KMS-11 (cell line): ENCODE measurements around the gene CAMTA1.
A peak's percentile ranks its signal among the peaks of the same experiment; 100 is the strongest.

ENCODE experiments used
- H2AFZ ChIP-seq: fragments of 200-600 bp; sonication (generic); 2 replicates; pipeline ENCODE4 v1.6.1; 2016; ENCODE audit warnings: antibody characterized with exemption, mixed run types, low read depth
- H3K27ac ChIP-seq: fragments of 200-600 bp; sonication (generic); 2 replicates; pipeline ENCODE4 v1.6.1; 2016; ENCODE audit warnings: mild to moderate bottlenecking, mixed run types
- H3K27me3 ChIP-seq: fragments of 200-600 bp; sonication (generic); 2 replicates; pipeline ENCODE4 v1.6.1; 2017; ENCODE audit warnings: mild to moderate bottlenecking, low read depth, mixed run types, moderate library complexity; ENCODE audit not compliant: insufficient read depth
- H3K36me3 ChIP-seq: fragments of 200-600 bp; sonication (generic); 2 replicates; pipeline ENCODE4 v1.6.1; 2017; ENCODE audit warnings: mild to moderate bottlenecking, mixed run types; ENCODE audit not compliant: insufficient read depth
- H3K4me1 ChIP-seq: fragments of 200-600 bp; sonication (generic); 2 replicates; pipeline ENCODE4 v1.6.1; 2016; ENCODE audit warnings: mild to moderate bottlenecking, low read depth, mixed run types; ENCODE audit not compliant: poor library complexity, severe bottlenecking
- H3K4me2 ChIP-seq: fragments of 200-600 bp; sonication (generic); 2 replicates; pipeline ENCODE4 v1.7.0; 2016; ENCODE audit warnings: mild to moderate bottlenecking, mixed run types
- H3K4me3 ChIP-seq: fragments of 200-600 bp; sonication (generic); IDR thresholded peaks from 2 replicates; pipeline ENCODE4 v1.6.1; 2017; ENCODE audit warnings: low read depth, low read length, mixed read lengths; ENCODE audit not compliant: insufficient read depth
- H3K79me2 ChIP-seq: fragments of 200-600 bp; sonication (generic); 2 replicates; pipeline ENCODE4 v1.6.1; 2016; ENCODE audit warnings: low read depth, mixed run types; ENCODE audit not compliant: insufficient read depth
- H3K9ac ChIP-seq: fragments of 200-600 bp; sonication (generic); 2 replicates; pipeline ENCODE4 v1.6.1; 2016; ENCODE audit warnings: mild to moderate bottlenecking, mixed run types
- H4K20me1 ChIP-seq: fragments of 200-600 bp; sonication (generic); 2 replicates; pipeline ENCODE4 v1.6.1; 2016; ENCODE audit warnings: mild to moderate bottlenecking, mixed run types; ENCODE audit not compliant: insufficient read depth
- TF ChIP-seq, protein P1 (sequence below): fragments of 200-600 bp; sonication (generic); conservative IDR thresholded peaks from 2 replicates; pipeline ENCODE4 v1.6.1; 2017; ENCODE audit warnings: low read depth, mild to moderate bottlenecking, antibody characterized with exemption, low read length, moderate library complexity, mixed read lengths

Gene CAMTA1

DNA sequence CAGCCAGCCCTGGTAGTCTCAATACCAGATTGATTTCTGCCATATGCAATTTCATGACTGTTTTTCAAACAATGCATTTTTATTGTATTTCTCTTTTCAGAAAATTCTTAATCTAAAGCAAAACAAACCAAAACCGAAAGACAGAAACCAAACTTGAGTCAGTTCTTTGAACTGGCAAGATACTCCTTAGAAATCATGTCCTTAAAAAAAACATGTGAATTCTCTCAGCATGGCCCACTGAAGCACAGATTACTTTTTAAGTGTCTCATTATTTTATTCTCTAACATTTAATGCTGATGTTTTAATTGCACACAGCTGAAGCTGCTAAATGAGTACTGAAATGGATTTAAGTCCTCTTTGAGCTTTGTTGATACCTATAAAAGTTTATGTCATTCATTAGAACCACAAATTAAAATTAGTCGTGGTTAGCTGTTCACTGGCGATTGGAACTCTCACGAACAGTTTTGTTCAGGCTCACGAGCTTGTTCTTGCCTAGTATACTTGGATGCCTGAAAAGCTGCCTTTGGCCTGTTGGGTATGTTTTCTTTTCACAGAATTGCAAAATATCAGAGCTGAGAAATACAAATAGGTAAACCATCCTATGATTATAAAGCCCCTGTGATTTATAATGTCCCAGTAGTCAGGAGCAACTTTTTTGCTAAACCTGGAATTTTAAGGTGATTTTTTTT is 87.5 kb downstream of the CAMTA1 start:
- Histone ChIP-seq H3K9ac (peak overlapping the region; percentile 22; the same call in 1 of the 2 replicates), H3K36me3 (no peaks in the 10 kb centered on the region), H3K4me3 (peak overlapping the region; percentile 82), H3K27ac (peak overlapping the region; percentile 67), H3K27me3 (no peaks in the 10 kb centered on the region), H4K20me1 (no peaks in the 10 kb centered on the region), H3K4me1 (peaks cover 67% of the 10 kb centered on the region), H2AFZ (no peak overlapping the region), H3K79me2 (peaks cover 10% of the 10 kb centered on the region; the same call in 1 of the 2 replicates), H3K4me2 (peak overlapping the region; percentile 87)
- TF ChIP-seq, protein P1, sequence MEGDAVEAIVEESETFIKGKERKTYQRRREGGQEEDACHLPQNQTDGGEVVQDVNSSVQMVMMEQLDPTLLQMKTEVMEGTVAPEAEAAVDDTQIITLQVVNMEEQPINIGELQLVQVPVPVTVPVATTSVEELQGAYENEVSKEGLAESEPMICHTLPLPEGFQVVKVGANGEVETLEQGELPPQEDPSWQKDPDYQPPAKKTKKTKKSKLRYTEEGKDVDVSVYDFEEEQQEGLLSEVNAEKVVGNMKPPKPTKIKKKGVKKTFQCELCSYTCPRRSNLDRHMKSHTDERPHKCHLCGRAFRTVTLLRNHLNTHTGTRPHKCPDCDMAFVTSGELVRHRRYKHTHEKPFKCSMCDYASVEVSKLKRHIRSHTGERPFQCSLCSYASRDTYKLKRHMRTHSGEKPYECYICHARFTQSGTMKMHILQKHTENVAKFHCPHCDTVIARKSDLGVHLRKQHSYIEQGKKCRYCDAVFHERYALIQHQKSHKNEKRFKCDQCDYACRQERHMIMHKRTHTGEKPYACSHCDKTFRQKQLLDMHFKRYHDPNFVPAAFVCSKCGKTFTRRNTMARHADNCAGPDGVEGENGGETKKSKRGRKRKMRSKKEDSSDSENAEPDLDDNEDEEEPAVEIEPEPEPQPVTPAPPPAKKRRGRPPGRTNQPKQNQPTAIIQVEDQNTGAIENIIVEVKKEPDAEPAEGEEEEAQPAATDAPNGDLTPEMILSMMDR, result no peak

DNA sequence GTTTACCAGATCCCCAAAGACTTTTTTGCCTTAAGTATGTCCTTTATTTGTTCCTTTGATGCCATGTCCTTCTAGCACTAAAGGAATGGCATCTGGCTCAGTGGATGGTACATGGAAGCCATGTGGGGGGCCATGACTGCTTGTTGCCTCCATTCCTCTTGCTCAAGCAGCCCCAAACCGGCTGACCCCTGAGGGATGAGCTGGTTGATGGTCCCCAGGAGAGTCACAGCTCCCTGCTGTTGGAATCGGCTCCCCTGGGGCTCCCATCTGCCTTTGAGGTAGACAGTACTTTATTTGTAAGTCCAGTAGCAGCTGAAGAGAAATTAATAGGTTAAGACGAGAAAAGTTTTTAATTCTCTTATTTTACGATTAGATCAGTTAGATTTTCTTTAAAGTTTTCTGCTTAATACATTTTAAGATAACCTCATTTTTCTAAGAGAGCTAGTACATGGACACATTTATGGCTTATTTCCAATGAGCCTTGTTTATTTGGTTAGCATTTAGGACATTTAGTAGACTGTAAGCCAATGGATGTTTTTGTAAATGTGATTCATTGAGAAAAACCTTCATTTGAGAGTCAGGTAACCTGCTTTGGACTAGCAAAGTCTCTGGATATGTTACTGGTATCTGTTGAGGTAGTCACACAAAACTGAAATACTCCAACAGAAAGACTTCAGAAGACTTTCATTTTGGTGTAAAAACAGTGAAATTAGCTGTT is 88.2 kb downstream of the CAMTA1 start:
- H3K4me2 ChIP-seq, result peak overlapping the region; percentile 87

DNA sequence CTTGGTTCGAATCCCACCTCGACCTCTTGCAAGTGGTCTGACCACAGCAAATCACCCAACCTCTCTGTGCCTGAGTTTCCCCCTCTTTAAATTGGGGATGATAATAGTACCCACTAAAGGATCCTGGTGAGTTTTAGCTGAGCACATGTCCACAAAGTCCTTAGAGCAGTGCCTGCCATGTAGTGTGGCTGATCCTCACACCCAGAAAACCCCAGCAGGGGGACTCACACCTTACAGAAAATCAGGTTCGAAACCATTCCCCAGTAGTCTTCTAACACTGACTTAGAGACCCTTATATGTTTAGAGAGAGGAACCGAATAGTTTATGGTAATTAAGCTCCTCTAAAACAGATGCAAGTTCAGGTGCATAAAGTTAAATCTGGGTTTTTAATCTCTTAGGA is 89.0 kb downstream of the CAMTA1 start:
- H3K27me3 ChIP-seq, result no peaks in the 10 kb centered on the region
- H3K4me2 ChIP-seq, result no peak overlapping the region
- H3K79me2 ChIP-seq, result peaks cover 10% of the 10 kb centered on the region; the same call in 1 of the 2 replicates
- TF ChIP-seq, protein P1, result no peak
- H3K9ac ChIP-seq, result no peak overlapping the region
- H3K4me1 ChIP-seq, result peaks cover 51% of the 10 kb centered on the region
- H4K20me1 ChIP-seq, result no peaks in the 10 kb centered on the region
- no peaks in the 10 kb centered on the region for H3K36me3 ChIP-seq
- H3K27ac ChIP-seq, result no peak overlapping the region
- H3K4me3 ChIP-seq, result no peak overlapping the region
- no peak overlapping the region for H2AFZ ChIP-seq

More for the DNA sequence above, 88.2 kb downstream of the CAMTA1 start:
- H4K20me1 ChIP-seq, result no peaks in the 10 kb centered on the region
- no peak overlapping the region for H3K9ac ChIP-seq
- no peaks in the 10 kb centered on the region for H3K36me3 ChIP-seq
- peak overlapping the region; percentile 67; the same call in 1 of the 2 replicates for H3K27ac ChIP-seq
- peak overlapping the region; percentile 82 for H3K4me3 ChIP-seq
- H3K27me3 ChIP-seq, result no peaks in the 10 kb centered on the region
- no peak overlapping the region for H2AFZ ChIP-seq
- H3K79me2 ChIP-seq, result peaks cover 10% of the 10 kb centered on the region; the same call in 1 of the 2 replicates
- peaks cover 60% of the 10 kb centered on the region for H3K4me1 ChIP-seq
- TF ChIP-seq, protein P1, result no peak

DNA sequence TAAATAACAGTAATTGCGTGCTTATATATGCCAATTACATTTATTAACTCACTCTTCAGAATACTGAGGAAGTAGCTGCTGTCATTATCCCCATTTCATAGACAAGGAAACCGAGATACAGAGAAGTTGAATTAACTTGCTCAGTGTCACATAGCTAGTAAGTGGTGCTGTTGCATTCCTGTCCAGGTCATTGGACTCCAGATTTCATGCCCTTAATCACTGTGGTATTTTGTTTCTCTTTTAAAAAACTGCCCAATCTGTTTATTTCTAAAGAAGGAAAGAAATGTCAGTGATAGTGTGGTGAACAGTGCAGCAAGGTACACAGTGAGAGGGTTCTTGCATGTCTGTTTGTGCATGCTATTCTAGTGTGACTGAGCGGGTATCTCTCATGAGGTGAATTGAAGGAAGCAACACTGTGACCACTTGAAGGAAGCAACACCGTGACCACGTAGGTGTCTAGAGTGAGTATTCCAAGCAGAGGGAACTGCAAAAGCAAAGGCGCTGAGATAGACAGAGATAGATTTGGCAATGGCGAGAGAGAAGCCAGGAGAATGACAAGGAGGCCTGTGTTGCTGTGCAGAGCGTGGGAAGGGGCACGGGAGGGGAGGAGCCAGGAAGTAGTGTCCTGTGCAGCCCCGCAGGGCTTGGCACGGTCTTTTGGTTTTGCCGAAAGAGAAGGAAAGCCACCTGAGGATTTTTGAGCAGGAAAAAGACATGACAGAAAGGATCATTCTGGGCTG is 95.9 kb downstream of the CAMTA1 start:
- H3K4me3 ChIP-seq, result no peak overlapping the region
- H2AFZ ChIP-seq, result no peak overlapping the region
- no peaks in the 10 kb centered on the region for H3K27me3 ChIP-seq
- no peaks in the 10 kb centered on the region for H4K20me1 ChIP-seq
- no peak overlapping the region for H3K9ac ChIP-seq
- TF ChIP-seq, protein P1, result no peak
- H3K36me3 ChIP-seq, result no peaks in the 10 kb centered on the region
- no peak overlapping the region for H3K4me2 ChIP-seq
- no peak overlapping the region for H3K27ac ChIP-seq
- no peaks in the 10 kb centered on the region for H3K79me2 ChIP-seq
- H3K4me1 ChIP-seq, result no peaks in the 10 kb centered on the region
